Epithelial cell of esophagus (primary cell): ENCODE data around the gene CTXN3.
A peak's percentile ranks its signal among the peaks of the same experiment; 100 is the strongest.

Source experiments
- DNase-seq: peaks from one replicate; pipeline ENCODE4 v3.0.0; 2010; ENCODE audit warnings: low read depth
- H3K4me3 ChIP-seq: 2 replicates; pipeline ENCODE4 v1.5.1; 2011; ENCODE audit warnings: mild to moderate bottlenecking, low read length, control low read depth
- TF ChIP-seq, protein P1 (sequence below): IDR thresholded peaks from 2 replicates; pipeline ENCODE4 v1.5.1; 2011; ENCODE audit warnings: low read depth, mild to moderate bottlenecking, low read length, control low read depth, inconsistent platforms; ENCODE audit not compliant: insufficient read depth; ENCODE audit errors: missing control alignments

CTXN3 gene

DNA sequence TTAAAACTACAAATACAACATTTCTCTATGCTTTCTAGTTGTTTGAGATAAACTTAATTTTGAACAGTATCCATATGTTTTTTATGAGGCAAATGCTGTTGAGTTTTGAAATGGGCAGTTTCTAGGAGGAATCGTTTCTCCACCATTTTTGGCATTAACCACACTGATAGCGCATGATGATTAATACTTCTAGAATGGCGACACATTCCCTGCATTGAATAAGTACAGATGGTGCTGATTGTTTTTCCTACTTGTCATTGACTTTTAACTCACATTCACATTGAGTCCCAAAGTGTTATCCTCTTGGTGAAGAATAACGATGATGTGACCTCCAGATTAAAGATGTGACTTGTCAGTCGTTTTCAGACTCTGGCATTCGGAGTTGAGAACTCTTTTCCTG, 47.8 kb downstream of the CTXN3 start:
- TF ChIP-seq, protein P1, sequence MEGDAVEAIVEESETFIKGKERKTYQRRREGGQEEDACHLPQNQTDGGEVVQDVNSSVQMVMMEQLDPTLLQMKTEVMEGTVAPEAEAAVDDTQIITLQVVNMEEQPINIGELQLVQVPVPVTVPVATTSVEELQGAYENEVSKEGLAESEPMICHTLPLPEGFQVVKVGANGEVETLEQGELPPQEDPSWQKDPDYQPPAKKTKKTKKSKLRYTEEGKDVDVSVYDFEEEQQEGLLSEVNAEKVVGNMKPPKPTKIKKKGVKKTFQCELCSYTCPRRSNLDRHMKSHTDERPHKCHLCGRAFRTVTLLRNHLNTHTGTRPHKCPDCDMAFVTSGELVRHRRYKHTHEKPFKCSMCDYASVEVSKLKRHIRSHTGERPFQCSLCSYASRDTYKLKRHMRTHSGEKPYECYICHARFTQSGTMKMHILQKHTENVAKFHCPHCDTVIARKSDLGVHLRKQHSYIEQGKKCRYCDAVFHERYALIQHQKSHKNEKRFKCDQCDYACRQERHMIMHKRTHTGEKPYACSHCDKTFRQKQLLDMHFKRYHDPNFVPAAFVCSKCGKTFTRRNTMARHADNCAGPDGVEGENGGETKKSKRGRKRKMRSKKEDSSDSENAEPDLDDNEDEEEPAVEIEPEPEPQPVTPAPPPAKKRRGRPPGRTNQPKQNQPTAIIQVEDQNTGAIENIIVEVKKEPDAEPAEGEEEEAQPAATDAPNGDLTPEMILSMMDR, result no peak
- H3K4me3 ChIP-seq, result no peak overlapping the region
- DNase-seq, result no peak

DNA sequence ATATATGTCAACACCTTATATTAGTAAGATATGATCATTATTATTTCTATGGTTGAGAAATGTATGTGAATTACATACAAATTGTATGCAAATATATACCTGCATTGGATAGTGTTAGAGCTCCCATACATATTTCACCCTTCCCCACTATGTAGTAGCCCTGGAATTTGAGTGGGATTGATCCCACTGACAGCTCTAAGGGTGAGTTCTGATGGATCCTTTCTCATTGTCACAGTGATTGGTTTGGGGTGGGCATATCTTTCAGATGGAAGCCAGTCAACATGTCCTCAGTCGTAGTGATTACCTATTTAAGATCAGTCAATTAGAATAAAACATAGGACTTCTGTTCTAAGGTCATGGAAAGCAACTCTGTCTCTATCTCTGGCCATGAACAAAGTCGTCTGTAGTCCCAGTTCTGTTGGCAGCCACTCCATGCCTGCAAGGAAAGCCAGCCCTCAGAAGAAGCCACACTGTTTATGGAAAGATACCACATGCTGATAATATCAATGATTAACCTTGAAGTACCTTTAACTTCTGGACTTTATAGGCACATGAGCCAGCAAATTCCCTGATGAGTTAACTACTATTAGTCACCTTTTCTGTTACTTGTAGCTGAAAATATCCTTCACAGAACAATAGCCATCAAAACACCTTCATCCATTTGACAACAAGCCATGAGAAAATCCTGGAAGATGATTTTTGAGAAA, 49.2 kb downstream of the CTXN3 start:
- TF ChIP-seq, protein P1, result no peak
- peak; percentile 46 for DNase-seq
- H3K4me3 ChIP-seq, result no peak overlapping the region

DNA sequence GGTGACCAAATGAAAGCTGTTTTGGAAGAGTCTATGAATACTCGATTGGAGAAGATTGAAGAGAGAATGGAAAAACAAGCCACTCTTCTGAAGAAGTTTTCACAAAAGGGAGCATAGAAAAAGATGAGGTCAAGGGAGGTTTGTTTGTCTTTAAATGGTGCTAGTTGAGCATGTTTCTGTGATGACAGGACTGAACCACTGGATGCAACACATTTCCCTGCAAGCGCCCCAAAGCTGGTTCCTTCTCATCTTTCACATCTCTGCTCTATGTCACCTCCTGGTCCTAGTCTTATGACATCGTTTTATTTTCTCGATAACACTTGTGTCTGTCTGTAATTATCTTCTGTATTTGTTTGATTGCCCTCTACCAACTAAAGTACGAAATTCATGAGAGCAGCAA, 50.5 kb downstream of the CTXN3 start:
- DNase-seq, result no peak
- TF ChIP-seq, protein P1, result no peak
- H3K4me3 ChIP-seq, result no peak overlapping the region

DNA sequence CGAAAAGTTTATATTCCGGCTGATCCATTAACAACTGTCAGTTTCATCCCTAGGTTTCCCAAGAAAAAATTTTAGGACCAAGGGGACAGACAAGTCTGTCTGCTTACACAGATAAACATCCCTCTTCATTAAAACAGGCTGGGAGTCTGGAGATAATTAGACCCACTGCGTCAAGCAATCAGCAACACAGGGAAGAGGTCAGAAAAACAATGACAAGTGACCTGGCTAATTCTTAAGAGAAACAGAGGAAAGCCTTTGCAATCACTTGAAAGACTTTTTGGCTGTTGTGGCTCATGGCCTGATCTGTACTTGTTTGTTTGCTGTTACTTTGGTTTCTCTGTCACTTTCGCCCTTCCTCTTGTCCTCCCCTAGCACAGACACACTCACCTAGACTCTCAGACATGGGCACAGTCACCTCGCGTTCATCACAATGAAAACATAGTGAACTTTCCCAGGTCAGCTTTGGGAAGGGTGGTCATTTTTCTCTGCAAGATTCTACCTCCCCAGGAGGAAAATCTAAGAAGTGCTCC, 51.4 kb downstream of the CTXN3 start:
- DNase-seq, result no peak
- TF ChIP-seq, protein P1, result no peak
- H3K4me3 ChIP-seq, result no peak overlapping the region

DNA sequence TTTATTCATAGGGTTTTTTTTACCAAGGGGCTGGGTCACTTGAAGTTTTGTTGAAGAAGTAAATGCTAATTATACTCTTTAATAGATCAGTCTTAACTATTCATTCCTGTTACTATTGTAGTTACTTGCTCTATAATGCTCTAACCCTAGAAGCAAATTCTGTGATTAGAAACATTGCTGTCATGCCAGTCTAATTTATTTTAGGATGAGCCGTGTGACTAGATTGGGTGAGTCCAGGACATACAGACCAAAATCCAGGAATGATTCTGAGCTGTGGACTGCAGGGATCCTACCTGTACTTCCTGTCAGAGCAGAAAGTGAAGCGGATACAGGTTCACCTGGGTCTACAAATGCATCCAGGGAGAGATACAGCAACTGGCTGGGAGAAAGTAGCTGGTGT, 53.6 kb downstream of the CTXN3 start:
- TF ChIP-seq, protein P1, result no peak
- no peak for DNase-seq
- H3K4me3 ChIP-seq, result no peak overlapping the region

DNA sequence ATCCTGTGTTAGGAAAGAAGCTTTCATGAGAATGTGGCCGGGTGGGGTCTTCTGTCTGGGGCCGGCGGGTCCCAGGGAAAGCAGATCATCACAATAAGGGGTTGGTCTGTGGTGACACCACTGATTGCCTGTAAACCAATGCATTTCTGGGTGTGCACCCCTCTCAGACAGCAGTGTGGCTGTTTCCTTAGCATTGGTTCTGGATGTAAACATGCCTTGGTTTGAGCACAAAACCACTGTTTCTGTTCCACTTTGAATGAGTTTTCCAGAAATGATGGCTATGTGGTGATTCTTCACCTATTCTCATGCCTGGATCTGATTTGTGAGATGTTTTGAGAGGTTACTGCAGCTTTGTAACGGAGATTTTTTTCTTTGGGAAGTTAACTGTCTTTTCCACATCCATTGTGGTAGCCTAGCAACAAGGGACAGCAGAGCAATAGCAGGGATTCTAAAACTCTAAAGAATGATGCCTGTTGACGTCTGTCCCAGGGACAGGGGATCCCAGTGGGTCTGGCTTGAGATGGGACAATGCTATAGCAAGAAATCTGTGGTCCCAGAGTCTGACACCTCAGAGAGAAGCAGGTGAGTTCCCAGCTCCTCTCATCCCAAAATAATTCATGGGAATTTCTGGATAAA, 54.2 kb downstream of the CTXN3 start, which contains the start of gene CCDC192:
Gene CCDC192 (plus strand): TSS at position 466 of the 636 bp plus-strand sequence. CDS start 55 bp downstream, at position 521.
- DNase-seq, result no peak
- H3K4me3 ChIP-seq, result no peak within 1 kb of the TSS
- TF ChIP-seq, protein P1, result no peak
